SH-SY5Y (cell line): ENCODE measurements around the gene REG3G.

Experiments used
- GATA2 ChIP-seq: IDR thresholded peaks from 2 replicates; pipeline ENCODE4 v1.6.1; 2011; ENCODE audit warnings: mild to moderate bottlenecking, low read depth, low read length
- GATA3 ChIP-seq: IDR thresholded peaks from 2 replicates; pipeline ENCODE4 v1.6.1; 2011; ENCODE audit warnings: low read depth, mild to moderate bottlenecking, low read length, moderate library complexity

DNA sequence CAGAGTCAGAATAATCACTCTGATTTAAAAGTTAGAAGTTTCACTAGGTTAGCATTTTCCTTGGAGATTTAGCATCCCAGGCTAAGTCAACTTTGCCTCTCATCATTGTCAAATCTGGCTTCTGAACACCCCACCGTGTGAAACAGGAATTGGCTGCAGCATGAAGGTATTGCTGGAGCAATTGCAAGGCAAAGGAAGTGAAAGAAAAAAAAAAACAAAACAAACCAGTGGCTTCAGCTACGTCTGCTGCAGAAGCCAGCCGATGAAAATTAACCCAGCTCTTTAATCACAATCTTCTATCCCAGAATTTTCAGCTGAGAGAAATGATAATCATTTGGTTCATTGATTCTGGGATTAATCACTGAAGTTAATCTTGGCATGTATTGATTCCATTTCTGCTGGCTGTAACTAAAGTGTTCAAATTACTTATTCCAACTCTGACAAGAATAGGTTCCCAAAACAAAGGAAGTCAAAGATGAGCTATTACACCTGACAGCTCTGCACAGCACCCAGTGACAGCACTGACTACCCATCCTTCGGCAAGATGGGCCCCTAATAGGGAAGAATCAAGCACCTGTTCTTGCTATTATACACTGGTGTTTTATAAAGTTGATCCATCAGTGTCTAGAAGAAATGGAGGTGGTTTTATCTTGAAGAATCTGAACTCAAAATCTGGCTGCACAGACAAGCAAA lies 42.7 kb upstream of the REG3G start:
- TF ChIP-seq GATA2 (no peak), GATA3 (no peak)
